SK-N-SH (cell line): Measurements from ENCODE around the gene FOXF1. TPM values are rescaled to one million over a fixed set of nuclear protein-coding genes. Genes with fewer than 3 reads are reported as not detected.

Source experiments
- CTCF ChIA-PET: fragments of 300-600, 350-600 bp; formaldehyde crosslinking; extraction: SDS; loops from one replicate; lab custom pipeline; 2021; lab: Yijun Ruan, JAX
- POLR2A ChIA-PET: fragments of 350-600 bp; sonication (Branson Sonifier 250); formaldehyde crosslinking; extraction: SDS; loops from one replicate; lab custom pipeline; 2020; ENCODE audit warnings: antibody characterized with exemption, inconsistent platforms; lab: Yijun Ruan, JAX
- DNase-seq: peaks from one replicate; pipeline ENCODE4 v3.0.0; 2012
- H2AFZ ChIP-seq: fragments of 200-600 bp; sonication (generic); 2 replicates; pipeline ENCODE4 v1.8.1; 2016; ENCODE audit warnings: antibody characterized with exemption, mild to moderate bottlenecking, low read depth
- H3F3A ChIP-seq: fragments of 200-600 bp; sonication (generic); replicated peaks from 2 replicates; pipeline ENCODE3; 2016; ENCODE audit warnings: antibody characterized with exemption, mild to moderate bottlenecking; ENCODE audit not compliant: insufficient read depth
- H3K27ac ChIP-seq, 2 experiments: fragments of 200-500 bp in 1 of 2; fragments of 200-600 bp in 1 of 2; sonication (Bioruptor generic) in 1 of 2; sonication (generic), shearing (Covaris generic) in 1 of 2; 2 replicates each; pipeline versions ENCODE4 v1.5.1 to v1.6.1; 2014 to 2016; ENCODE audit warnings: low read depth in 2 of 2, inconsistent platforms in 1 of 2, low read length in 1 of 2, mild to moderate bottlenecking in 1 of 2, mixed read lengths in 1 of 2
- H3K27me3 ChIP-seq: fragments of 200-600 bp; sonication (generic), shearing (Covaris generic); 2 replicates; pipeline ENCODE4 v1.6.1; 2016; ENCODE audit warnings: mixed run types; ENCODE audit not compliant: insufficient read depth
- H3K36me3 ChIP-seq, 2 experiments: fragments of 200-500 bp in 1 of 2; fragments of 200-600 bp in 1 of 2; sonication (Bioruptor generic) in 1 of 2; sonication (generic) in 1 of 2; replicated peaks in 1 of 2; 2 replicates each; pipeline versions ENCODE3 to v1.5.1; 2014 to 2016; ENCODE audit warnings: low read length in 1 of 2, mild to moderate bottlenecking in 1 of 2; ENCODE audit not compliant: insufficient read depth in 2 of 2, control insufficient read depth in 1 of 2
- H3K4me1 ChIP-seq, 2 experiments: fragments of 200-500 bp in 1 of 2; fragments of 200-600 bp in 1 of 2; sonication (Bioruptor generic) in 1 of 2; sonication (generic), shearing (Covaris generic) in 1 of 2; 2 replicates each; pipeline versions ENCODE4 v1.5.1 to v1.6.1; 2014 to 2016; ENCODE audit warnings: low read depth in 1 of 2, low read length in 1 of 2, mixed run types in 1 of 2; ENCODE audit not compliant: insufficient read depth in 2 of 2, control insufficient read depth in 1 of 2
- H3K4me2 ChIP-seq: fragments of 200-600 bp; sonication (generic), shearing (Covaris generic); 2 replicates; pipeline ENCODE4 v1.6.1; 2017; ENCODE audit warnings: mixed run types
- H3K4me3 ChIP-seq, 2 experiments: fragments of 200-500 bp in 1 of 2; fragments of 200-600 bp in 1 of 2; sonication (Bioruptor generic) in 1 of 2; sonication (generic), shearing (Covaris generic) in 1 of 2; 2 replicates each; pipeline versions ENCODE4 v1.5.1 to v1.8.1; 2014 to 2016; ENCODE audit warnings: low read depth in 2 of 2, inconsistent platforms in 1 of 2, low read length in 1 of 2, mild to moderate bottlenecking in 1 of 2, mixed read lengths in 1 of 2, moderate library complexity in 1 of 2
- H3K79me2 ChIP-seq: fragments of 200-600 bp; sonication (generic); 2 replicates; pipeline ENCODE4 v1.8.1; 2017; ENCODE audit warnings: mild to moderate bottlenecking; ENCODE audit not compliant: insufficient read depth
- H3K9ac ChIP-seq: fragments of 200-600 bp; sonication (generic); 2 replicates; pipeline ENCODE4 v1.6.1; 2017; ENCODE audit warnings: mixed run types
- H3K9me2 ChIP-seq: fragments of 200-600 bp; sonication (generic); 2 replicates; pipeline ENCODE4 v1.6.1; 2017; ENCODE audit warnings: mixed run types
- H3K9me3 ChIP-seq: fragments of 200-600 bp; sonication (generic); 2 replicates; pipeline ENCODE4 v1.6.1; 2017; ENCODE audit warnings: mixed run types, mild to moderate bottlenecking, moderate library complexity
- H4K20me1 ChIP-seq: fragments of 200-600 bp; sonication (generic); 2 replicates; pipeline ENCODE4 v1.6.1; 2017; ENCODE audit warnings: mild to moderate bottlenecking, mixed run types; ENCODE audit not compliant: insufficient read depth
- FOSL2 ChIP-seq: IDR thresholded peaks from 2 replicates; pipeline ENCODE4 v1.4.0; 2012; ENCODE audit warnings: low read depth, mild to moderate bottlenecking, moderate library complexity, borderline replicate concordance
- FOXJ3 ChIP-seq: sonication (generic); formaldehyde crosslinking; IDR thresholded peaks from 2 replicates; pipeline ENCODE4 v1.5.1; 2020; ENCODE audit warnings: mild to moderate bottlenecking, missing genetic modification reagents
- IRF3 ChIP-seq: fragments of 150-350 bp; IDR thresholded peaks from 2 replicates; pipeline ENCODE4 v1.6.1; 2016; ENCODE audit warnings: mild to moderate bottlenecking, low read depth, low read length
- TEAD4 ChIP-seq: IDR thresholded peaks from 2 replicates; pipeline ENCODE4 v1.4.0; 2012; ENCODE audit warnings: mild to moderate bottlenecking, borderline replicate concordance; ENCODE audit not compliant: insufficient read depth
- WGBS: methylation state at CpG from one replicate; pipeline ENCODE4 v1.1.6; 2017; ENCODE audit warnings: low lambda C conversion rate; 5-methylcytosine and 5-hydroxymethylcytosine counted together
- polyA plus RNA-seq, 3 experiments: library from polyadenylated mRNA; depleted of rRNA; stranded (reverse); fragments of >200 nt; gene quantifications; 2 replicates each; pipeline ENCODE4 v1.2.3, GENCODE V29; 2012
- TF ChIP-seq, protein P1 (sequence below): IDR thresholded peaks from 2 replicates; pipeline ENCODE4 v1.6.1; 2012; ENCODE audit warnings: mild to moderate bottlenecking, low read depth, low read length, moderate library complexity
- TF ChIP-seq, protein P2 (sequence below): IDR thresholded peaks from 2 replicates; pipeline ENCODE4 v1.4.0; 2012; ENCODE audit warnings: low read depth

Gene FOXF1
- polyA plus RNA-seq, 1 of the 3 experiments (the other 2 are of a cell fraction) = 0.02 TPM

GRCh38 chr16:86528061-86528929, 18.0 kb downstream of the FOXF1 start (continued):
- TF ChIP-seq TEAD4 = no peak

- H3K4me2 ChIP-seq = no peak overlapping the region
- WGBS = 70% methylated on average over 8 of the region's 8 CpGs
Measured at GRCh38 chr16:86529160-86529559, 18.8 kb downstream of the FOXF1 start.

More at GRCh38 chr16:86529160-86529559, 18.8 kb downstream of the FOXF1 start:
- Histone ChIP-seq H3K9me3 (no peaks in the 10 kb centered on the region), H3K9ac (no peak overlapping the region), H3K27me3 (peaks cover 6% of the 10 kb centered on the region; the same call in 1 of the 2 replicates), H3K79me2 (no peaks in the 10 kb centered on the region), H4K20me1 (no peaks in the 10 kb centered on the region), H3K36me3 (peaks cover 0 to 2% of the 10 kb centered on the region in 2 experiments), H3K9me2 (no peaks in the 10 kb centered on the region), H3F3A (no peaks in the 10 kb centered on the region), H3K4me1 (no peaks in the 10 kb centered on the region), H3K4me3 (no peak overlapping the region), H2AFZ (no peak overlapping the region), H3K27ac (no peak overlapping the region)
- CTCF ChIA-PET = interaction anchor here (4.9 kb wide), 1 partner anchor 11 kb away, joined by 37 read pairs; no protein-coding TSS in a partner anchor
- no peak for DNase-seq
- TF ChIP-seq FOXJ3 (CRISPR knock-in tag) (no peak), TEAD4 (no peak), FOSL2 (peak; percentile 28; the same call in 1 of the 2 replicates), IRF3 (no peak)
- TF ChIP-seq, protein P1, sequence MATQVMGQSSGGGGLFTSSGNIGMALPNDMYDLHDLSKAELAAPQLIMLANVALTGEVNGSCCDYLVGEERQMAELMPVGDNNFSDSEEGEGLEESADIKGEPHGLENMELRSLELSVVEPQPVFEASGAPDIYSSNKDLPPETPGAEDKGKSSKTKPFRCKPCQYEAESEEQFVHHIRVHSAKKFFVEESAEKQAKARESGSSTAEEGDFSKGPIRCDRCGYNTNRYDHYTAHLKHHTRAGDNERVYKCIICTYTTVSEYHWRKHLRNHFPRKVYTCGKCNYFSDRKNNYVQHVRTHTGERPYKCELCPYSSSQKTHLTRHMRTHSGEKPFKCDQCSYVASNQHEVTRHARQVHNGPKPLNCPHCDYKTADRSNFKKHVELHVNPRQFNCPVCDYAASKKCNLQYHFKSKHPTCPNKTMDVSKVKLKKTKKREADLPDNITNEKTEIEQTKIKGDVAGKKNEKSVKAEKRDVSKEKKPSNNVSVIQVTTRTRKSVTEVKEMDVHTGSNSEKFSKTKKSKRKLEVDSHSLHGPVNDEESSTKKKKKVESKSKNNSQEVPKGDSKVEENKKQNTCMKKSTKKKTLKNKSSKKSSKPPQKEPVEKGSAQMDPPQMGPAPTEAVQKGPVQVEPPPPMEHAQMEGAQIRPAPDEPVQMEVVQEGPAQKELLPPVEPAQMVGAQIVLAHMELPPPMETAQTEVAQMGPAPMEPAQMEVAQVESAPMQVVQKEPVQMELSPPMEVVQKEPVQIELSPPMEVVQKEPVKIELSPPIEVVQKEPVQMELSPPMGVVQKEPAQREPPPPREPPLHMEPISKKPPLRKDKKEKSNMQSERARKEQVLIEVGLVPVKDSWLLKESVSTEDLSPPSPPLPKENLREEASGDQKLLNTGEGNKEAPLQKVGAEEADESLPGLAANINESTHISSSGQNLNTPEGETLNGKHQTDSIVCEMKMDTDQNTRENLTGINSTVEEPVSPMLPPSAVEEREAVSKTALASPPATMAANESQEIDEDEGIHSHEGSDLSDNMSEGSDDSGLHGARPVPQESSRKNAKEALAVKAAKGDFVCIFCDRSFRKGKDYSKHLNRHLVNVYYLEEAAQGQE = peak; percentile 16; the same call in 1 of the 2 replicates
- TF ChIP-seq, protein P2, sequence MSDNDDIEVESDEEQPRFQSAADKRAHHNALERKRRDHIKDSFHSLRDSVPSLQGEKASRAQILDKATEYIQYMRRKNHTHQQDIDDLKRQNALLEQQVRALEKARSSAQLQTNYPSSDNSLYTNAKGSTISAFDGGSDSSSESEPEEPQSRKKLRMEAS = peak; percentile 25; the same call in 1 of the 2 replicates
- POLR2A ChIA-PET = no interaction called here
